Germinal center (tissue), 1 donor: ENCODE measurements around the gene ZNF503.

ENCODE experiments used
- DNase-seq: peaks from one replicate; pipeline ENCODE4 v3.0.0; 2012; ENCODE audit warnings: mixed read lengths, low spot score

Gene ZNF503

DNA sequence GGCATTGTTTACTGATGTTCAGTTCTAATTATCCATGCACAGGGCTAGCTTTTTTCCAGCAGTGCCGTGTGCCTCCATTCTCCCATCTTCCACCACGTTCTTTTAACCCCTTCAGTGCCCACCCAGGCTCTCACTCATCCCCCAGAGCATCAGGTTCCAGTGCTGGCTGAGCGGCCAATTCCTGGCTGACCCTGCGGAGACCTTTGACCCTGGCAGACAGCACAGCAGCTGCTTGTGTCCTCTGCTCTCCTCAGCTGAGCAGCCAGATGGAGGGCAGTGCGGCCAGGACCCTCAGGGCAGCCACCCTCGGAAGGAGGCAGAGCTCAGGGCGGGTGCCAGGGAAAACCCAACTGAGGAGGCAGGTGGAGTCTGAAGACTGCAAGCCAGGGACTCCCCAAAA lies 48.4 kb downstream of the ZNF503 start:
- DNase-seq, result no peak

DNA sequence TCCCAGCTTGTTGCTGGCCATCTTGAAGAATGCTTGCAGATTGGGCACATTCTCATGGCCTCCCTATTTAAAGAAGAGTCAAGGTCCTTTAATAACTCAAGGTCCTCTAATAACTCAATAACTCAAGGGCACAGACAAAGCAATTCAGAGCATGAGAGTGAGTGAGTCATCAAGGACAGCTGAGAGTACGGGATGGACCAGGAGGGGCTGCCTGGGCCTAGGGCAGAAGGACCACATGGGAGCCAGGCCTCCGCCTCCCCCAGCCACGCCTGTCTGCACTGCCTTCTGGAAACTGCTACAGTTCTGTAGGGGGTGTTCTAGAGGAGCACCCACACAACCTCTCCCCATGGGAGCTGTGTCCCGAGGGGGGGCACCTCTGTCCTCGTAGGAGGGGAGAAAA lies 48.9 kb downstream of the ZNF503 start:
- DNase-seq, result no peak

DNA sequence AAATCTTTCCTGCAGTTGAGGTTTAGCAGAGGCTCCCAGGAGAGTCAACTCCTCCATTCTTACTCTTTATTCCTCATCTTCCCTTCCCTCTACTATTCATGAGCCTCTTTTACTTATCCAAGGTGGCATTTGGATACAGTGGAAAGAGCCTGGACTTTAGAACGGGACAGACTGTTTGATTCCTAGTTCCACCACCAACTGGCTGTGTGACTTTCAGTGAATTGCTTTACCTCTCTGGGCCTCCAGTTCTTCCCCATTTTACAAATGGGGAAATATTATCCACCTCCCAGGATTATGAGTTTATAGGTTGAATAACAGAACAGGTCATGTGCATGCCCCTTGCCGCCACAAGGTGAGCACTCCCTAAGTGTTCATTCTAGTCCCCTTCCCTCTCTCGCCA lies 49.9 kb downstream of the ZNF503 start:
- no peak for DNase-seq

- no peak for DNase-seq
Observed at GRCh38 chr10:75350791-75351190, 50.8 kb downstream of the ZNF503 start.
